OCI-LY3 (cell line): ENCODE measurements around the gene ACER2.

Experiments used
- H2AFZ ChIP-seq: fragments of 200-600, 300-600 bp; shearing (Covaris generic); 2 replicates; pipeline ENCODE4 v1.6.0; 2014; ENCODE audit warnings: antibody characterized with exemption, low read depth, low read length
- H3K27ac ChIP-seq: fragments of 200-600, 300-600 bp; sonication (generic); 2 replicates; pipeline ENCODE4 v1.5.1; 2014; ENCODE audit warnings: mild to moderate bottlenecking, low read length, moderate library complexity, mixed read lengths
- H3K27me3 ChIP-seq: fragments of 200-600, 300-600 bp; sonication (generic); 2 replicates; pipeline ENCODE4 v1.6.1; 2014; ENCODE audit warnings: low read depth, low read length, mixed read lengths
- H3K36me3 ChIP-seq: fragments of 200-600, 300-600 bp; sonication (generic); replicated peaks from 2 replicates; pipeline ENCODE3; 2014; ENCODE audit warnings: low read depth, low read length, mixed read lengths
- H3K4me1 ChIP-seq: fragments of 300-600, 200-600 bp; sonication (generic); 2 replicates; pipeline ENCODE4 v1.6.1; 2014; ENCODE audit warnings: low read length, mixed read lengths
- H3K4me2 ChIP-seq: fragments of 200-600, 300-600 bp; sonication (generic); 2 replicates; pipeline ENCODE4 v1.6.1; 2014; ENCODE audit warnings: low read length, mixed read lengths
- H3K4me3 ChIP-seq: fragments of 300-600, 200-600 bp; sonication (generic); 2 replicates; pipeline ENCODE4 v1.5.1; 2014; ENCODE audit warnings: antibody characterized with exemption, mild to moderate bottlenecking, low read length, moderate library complexity
- H3K79me2 ChIP-seq: fragments of 300-600, 200-600 bp; shearing (Covaris generic); 2 replicates; pipeline ENCODE4 v1.6.1; 2014; ENCODE audit warnings: mild to moderate bottlenecking, low read length, mixed read lengths
- H3K9ac ChIP-seq: fragments of 300-600, 200-600 bp; shearing (Covaris generic); 2 replicates; pipeline ENCODE4 v1.6.0; 2014; ENCODE audit warnings: mild to moderate bottlenecking, low read length, moderate library complexity
- H3K9me3 ChIP-seq: fragments of 200-600, 300-600 bp; shearing (Covaris generic); 2 replicates; pipeline ENCODE4 v1.6.1; 2014; ENCODE audit warnings: low read length, mixed read lengths; ENCODE audit not compliant: insufficient read depth
- H4K20me1 ChIP-seq: fragments of 200-600, 300-600 bp; sonication (generic); 2 replicates; pipeline ENCODE4 v1.6.1; 2016; ENCODE audit warnings: low read length, mixed read lengths; ENCODE audit not compliant: insufficient read depth
- CTCF ChIP-seq: fragments of 200-600, 300-600 bp; sonication (generic); IDR thresholded peaks from 2 replicates; pipeline ENCODE4 v1.5.1; 2014; ENCODE audit warnings: antibody characterized with exemption, low read length, low read depth
- EZH2phosphoT487 ChIP-seq: fragments of 200-600 bp; shearing (Covaris generic); IDR thresholded peaks from 2 replicates; pipeline ENCODE4 v1.6.1; 2018; ENCODE audit warnings: antibody characterized with exemption, mixed run types, low read depth

ACER2 gene

GRCh38 chr9:19498015-19498414 lies 89.2 kb downstream of the ACER2 start:
- H3K4me1 ChIP-seq = peaks cover 18% of the 10 kb centered on the region

More at GRCh38 chr9:19498015-19498414, 89.2 kb downstream of the ACER2 start:
- Histone ChIP-seq H3K27ac (no peak overlapping the region), H3K27me3 (peaks cover 12% of the 10 kb centered on the region), H4K20me1 (no peaks in the 10 kb centered on the region), H2AFZ (no peak overlapping the region), H3K79me2 (no peaks in the 10 kb centered on the region), H3K36me3 (no peaks in the 10 kb centered on the region), H3K9me3 (no peaks in the 10 kb centered on the region), H3K4me3 (no peak overlapping the region), H3K9ac (no peak overlapping the region), H3K4me2 (no peak overlapping the region)
- TF ChIP-seq EZH2phosphoT487 (no peak), CTCF (no peak)
